RCC 7860 (cell line): ENCODE data around the gene NUDT14.

Experiments
- DNase-seq: peaks from one replicate; pipeline ENCODE4 v3.0.0-alpha.2; 2015; ENCODE audit warnings: low spot score
- FAIRE-seq: peaks from 2 replicates; lab custom pipeline; 2012; peaks lifted over from hg19 to GRCh38; lab: Jason Lieb, UNC

Gene NUDT14

DNA sequence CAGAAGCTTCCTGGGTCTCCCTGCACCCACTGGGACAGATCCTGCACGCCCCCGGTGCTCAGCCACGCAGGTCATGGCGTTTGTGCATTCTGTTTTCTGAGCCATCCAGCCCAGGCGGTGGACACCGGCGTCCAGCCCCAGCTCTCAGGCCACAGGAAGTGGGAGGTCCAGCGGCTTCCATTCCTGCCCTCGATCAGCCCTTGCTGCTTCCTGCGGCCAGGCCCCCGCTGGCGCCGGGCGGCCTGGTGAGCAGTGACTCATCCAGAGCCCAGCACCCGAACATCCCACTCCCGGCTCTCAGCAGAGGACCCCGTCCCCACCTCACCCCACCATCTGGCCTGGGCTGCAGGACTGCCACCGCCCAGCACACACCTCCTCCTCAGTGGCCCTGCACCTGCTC is 18.0 kb upstream of the NUDT14 start:
- DNase-seq (peak; percentile 5), FAIRE-seq (no peak)

DNA sequence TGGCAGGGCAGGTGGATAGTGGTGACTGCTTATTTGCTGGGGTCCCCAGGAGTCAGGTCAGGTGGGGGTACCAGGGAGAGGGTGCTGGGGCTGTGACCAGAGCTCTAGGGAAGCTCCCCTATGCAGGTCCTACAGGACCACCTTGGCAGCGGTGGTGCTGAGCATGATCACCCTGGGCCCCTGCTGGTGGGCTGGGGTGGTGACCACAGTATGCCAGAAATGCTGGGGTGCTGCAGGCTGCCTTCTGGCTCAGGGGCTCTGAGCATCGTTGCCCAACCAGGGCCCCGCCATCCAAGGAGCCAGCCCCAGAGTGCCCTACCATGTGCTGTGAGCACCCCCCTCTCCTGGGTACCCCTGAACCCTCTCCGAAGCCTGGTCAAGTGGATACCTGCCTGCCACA is 17.5 kb upstream of the NUDT14 start:
- DNase-seq (no peak), FAIRE-seq (no peak)

GRCh38 chr14:105197211-105197641 is 16.1 kb upstream of the NUDT14 start:
- FAIRE-seq (no peak), DNase-seq (no peak)

GRCh38 chr14:105196265-105196960 is 15.3 kb upstream of the NUDT14 start:
- DNase-seq, result no peak
- no peak for FAIRE-seq

DNA sequence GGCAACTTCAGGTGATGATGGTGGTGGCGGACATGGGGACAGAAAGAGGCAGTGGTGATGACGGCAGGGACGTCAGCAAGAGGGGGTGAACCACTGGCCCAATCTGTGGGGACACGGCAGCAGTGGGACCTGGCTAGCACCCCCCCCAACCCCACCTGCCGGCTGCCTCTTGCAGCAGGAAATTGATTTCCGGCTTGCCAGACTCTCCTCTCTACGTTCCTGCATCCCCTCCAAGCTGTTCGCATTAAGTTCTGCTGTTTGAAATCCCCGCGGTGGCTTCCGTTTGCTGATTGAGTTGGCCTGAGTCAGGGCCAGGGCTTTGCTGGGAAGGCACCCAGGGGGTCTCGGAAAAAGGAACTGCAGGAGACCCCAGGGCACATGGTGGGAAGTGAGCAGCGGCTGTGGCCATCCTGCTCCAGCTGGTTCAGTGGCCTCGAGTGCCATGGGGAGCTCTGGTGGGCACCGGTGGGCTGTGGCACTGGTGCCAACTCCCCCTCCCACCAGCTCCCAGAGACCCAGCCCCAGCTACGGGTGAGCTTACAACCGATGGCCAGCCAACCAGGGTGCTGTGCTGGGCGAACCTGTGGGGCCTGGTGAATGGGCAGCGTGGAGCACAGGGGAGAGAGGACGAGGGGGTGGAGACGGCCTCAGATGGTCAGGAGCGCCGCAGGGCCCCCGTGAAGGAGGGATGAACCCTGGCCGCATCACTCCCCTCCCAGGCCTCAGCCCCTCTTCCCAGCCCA is 14.6 kb upstream of the NUDT14 start:
- DNase-seq (no peak), FAIRE-seq (no peak)

DNA sequence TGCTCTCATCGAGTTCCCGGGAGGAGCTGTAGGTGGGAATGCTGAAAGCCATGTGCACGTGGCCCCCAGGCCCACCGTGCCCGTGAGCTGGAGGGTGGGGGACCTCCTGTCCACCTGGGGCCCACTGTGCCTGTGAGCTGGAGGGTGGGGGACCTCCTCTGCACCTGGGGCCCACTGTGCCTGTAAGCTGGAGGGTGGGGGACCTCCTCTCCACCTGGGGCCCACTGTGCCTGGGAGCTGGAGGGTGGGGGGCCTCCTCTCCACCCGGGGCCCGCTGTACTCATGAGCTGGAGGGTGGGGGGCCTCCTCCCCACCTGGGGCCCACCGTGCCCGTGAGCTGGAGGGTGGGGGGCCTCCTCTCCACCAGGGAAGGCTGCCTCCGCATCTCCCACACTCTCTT is 13.9 kb upstream of the NUDT14 start:
- DNase-seq, result no peak
- no peak for FAIRE-seq

GRCh38 chr14:105193916-105194782 is 13.0 kb upstream of the NUDT14 start:
- FAIRE-seq (no peak), DNase-seq (no peak)

- DNase-seq (no peak), FAIRE-seq (no peak)
These were observed 12.0 kb upstream of the NUDT14 start for GRCh38 chr14:105192866-105193731.

- FAIRE-seq (no peak), DNase-seq (peak; percentile 11)
These were observed 6.9 kb upstream of the NUDT14 start for GRCh38 chr14:105187935-105188524.

- no peak for FAIRE-seq
- no peak for DNase-seq
These were observed 6.0 kb upstream of the NUDT14 start for GRCh38 chr14:105187116-105187515.

DNA sequence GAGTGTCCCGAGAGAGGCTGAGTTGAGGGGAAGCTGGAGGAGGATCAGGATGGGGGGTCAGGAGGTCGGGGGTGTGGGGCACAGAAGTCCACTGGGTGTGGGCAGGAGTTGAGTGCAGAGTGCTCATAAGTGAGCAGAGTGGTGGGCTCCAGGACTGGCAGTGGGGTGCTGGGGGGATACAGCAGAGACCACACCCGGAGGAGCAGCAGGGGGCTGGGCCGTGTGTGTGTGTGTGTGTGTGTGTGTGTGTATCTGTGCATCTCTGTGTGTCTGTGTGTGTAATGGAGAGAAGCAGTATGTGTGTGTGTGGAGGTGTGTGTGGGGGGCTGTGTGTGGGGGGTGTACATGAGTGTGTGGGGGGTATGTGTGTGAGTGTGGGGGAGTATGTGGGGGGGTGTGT is 4.9 kb upstream of the NUDT14 start:
- FAIRE-seq (no peak), DNase-seq (no peak)

GRCh38 chr14:105185001-105185400 is 3.9 kb upstream of the NUDT14 start:
- FAIRE-seq, result no peak
- DNase-seq, result no peak

DNA sequence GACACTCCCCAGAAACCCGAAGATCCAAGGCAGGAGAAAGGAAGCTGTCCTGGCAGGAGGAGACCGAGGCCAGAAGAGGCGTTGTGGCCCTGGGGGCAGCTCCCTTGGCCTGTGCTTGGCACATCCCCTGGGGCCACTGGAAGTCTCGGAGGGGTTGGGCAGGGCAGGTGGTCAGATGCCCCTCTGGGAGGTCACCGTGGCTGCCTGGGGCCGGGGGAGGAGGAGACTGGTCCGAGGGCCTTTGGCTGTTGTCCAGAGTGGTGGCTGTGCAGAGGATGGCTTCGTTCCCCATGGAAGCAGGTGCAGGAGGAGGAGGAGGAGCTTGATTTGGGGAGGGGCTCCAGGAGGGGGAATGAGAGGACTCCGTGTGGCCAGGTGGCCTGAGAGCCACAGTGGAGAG is 3.3 kb upstream of the NUDT14 start:
- FAIRE-seq, result no peak
- no peak for DNase-seq

- DNase-seq, result no peak
These were observed 1.3 kb upstream of the NUDT14 start for GRCh38 chr14:105182296-105183020.

DNA sequence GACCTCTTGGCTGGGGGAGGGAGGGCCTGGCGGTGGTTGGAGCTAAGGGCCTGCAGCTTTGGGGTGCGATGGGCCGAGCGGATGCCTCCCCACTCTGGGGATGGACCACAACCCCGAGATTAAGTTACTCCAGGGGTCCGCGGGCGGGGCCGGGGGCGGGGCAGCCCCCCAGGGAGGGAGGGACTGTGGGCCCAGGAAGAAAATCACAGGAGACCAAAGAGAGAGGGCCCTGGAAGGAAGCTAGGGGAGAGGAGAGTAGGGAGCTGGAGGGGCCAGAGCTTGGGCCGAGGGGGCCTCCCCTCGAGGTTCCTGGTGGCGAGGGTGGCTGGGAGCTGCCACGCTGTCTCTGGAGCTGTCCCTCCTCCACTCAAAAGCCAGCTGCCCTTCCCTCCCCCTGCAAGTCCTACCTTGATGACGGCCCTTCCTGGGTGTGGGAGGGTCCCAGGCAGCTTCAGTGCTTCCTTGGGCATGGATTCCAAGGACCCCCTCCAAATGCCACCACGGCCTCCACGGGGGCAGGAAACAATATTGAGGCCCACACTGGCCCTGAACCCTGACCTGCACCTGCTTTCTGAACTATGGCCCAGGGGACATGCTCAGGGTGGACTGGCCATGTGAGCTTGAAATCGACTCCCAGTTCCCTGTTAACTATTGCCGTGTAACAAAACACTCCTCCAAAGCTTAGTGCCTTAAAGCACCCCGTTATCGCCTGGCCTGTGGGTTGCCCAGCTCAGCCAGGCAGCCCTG is 610 bp upstream of the NUDT14 start:
- DNase-seq (no peak), FAIRE-seq (no peak)

More at GRCh38 chr14:105182296-105183020, 1.3 kb upstream of the NUDT14 start:
- no peak for FAIRE-seq

- FAIRE-seq (no peak), DNase-seq (no peak)
These were observed 1.9 kb downstream of the NUDT14 start for GRCh38 chr14:105179191-105179590.

- FAIRE-seq (no peak), DNase-seq (no peak)
These were observed 2.3 kb downstream of the NUDT14 start for GRCh38 chr14:105178868-105179140.

- DNase-seq (no peak), FAIRE-seq (no peak)
These were observed 2.8 kb downstream of the NUDT14 start for GRCh38 chr14:105178069-105178867.
